Natural killer cell treated with Interleukin-12 subunit alpha and Interleukin-12 subunit beta and Interleukin-15 and Interleukin-18, amount 100 ng/mL, for 72 hours (primary cell): ENCODE measurements around the gene PAFAH1B1. TPM values are rescaled to one million over a fixed set of nuclear protein-coding genes. Genes with fewer than 3 reads are reported as not detected.
A peak's percentile ranks its signal among the peaks of the same experiment; 100 is the strongest.

ENCODE experiments used
- ATAC-seq, 2 donors: fragments of 150-1000 bp; cut with Tn5 transposase in 1 of 2; sonication (Bioruptor Pico), chemical (Tn5 transposase) in 1 of 2; 2 replicates each; pipeline ENCODE4 v1.10.0; 2021
- DNase-seq: peaks from one replicate; pipeline ENCODE4 v3.0.0; 2022; ENCODE audit warnings: low spot score
- H3K27ac Mint-ChIP-seq, 2 donors: 1 replicate in 1 of 2; 2 replicates in 1 of 2; pipeline ENCODE4 v1.8.0; 2022; ENCODE audit warnings: mixed read lengths in 2 of 2, mild to moderate bottlenecking in 1 of 2, moderate library complexity in 1 of 2
- H3K27me3 Mint-ChIP-seq, 2 donors: 1 replicate in 1 of 2; 2 replicates in 1 of 2; pipeline ENCODE4 v1.8.0; 2022; ENCODE audit warnings: mixed read lengths in 2 of 2
- H3K36me3 Mint-ChIP-seq: one replicate; pipeline ENCODE4 v1.8.0; 2022; ENCODE audit warnings: mixed read lengths
- H3K4me1 Mint-ChIP-seq, 2 donors: 1 replicate in 1 of 2; 2 replicates in 1 of 2; pipeline ENCODE4 v1.8.0; 2022; ENCODE audit warnings: low read depth in 2 of 2, mixed read lengths in 2 of 2, mild to moderate bottlenecking in 1 of 2
- H3K4me3 Mint-ChIP-seq: one replicate; pipeline ENCODE4 v1.8.0; 2022; ENCODE audit warnings: mixed read lengths
- H3K9me3 Mint-ChIP-seq: 2 replicates; pipeline ENCODE4 v1.8.0; 2022; ENCODE audit warnings: mixed read lengths
- total RNA-seq, 2 donors: library from RNA; stranded (reverse); gene quantifications; one replicate each; pipeline ENCODE4 v1.2.3, GENCODE V29; 2022

PAFAH1B1 gene
- total RNA-seq, 2 donors from 2014 or later = 192 to 217 TPM

- DNase-seq = no peak
- Mint-ChIP-seq H3K36me3 (peaks cover 13% of the 10 kb centered on the region), H3K4me3 (no peak overlapping the region), H3K27me3 (no peaks in the 10 kb centered on the region), H3K27ac (no peak overlapping the region), H3K4me1 (peaks cover 0 to 5% of the 10 kb centered on the region in 2 donors), H3K9me3 (no peaks in the 10 kb centered on the region)
- ATAC-seq = no peak
Observed at GRCh38 chr17:2681650-2682049, 88.2 kb downstream of the PAFAH1B1 start.

- H3K27ac Mint-ChIP-seq = no peak overlapping the region
- peaks cover 13% of the 10 kb centered on the region for H3K36me3 Mint-ChIP-seq
- H3K4me3 Mint-ChIP-seq = no peak overlapping the region
- no peaks in the 10 kb centered on the region for H3K9me3 Mint-ChIP-seq
- no peaks in the 10 kb centered on the region for H3K27me3 Mint-ChIP-seq
- ATAC-seq (no peak), DNase-seq (no peak)
- H3K4me1 Mint-ChIP-seq = peaks cover 0 to 5% of the 10 kb centered on the region in 2 donors
Observed at GRCh38 chr17:2682176-2682938, 88.9 kb downstream of the PAFAH1B1 start.

GRCh38 chr17:2683912-2684311 lies 90.5 kb downstream of the PAFAH1B1 start:
- Mint-ChIP-seq H3K9me3 (no peaks in the 10 kb centered on the region), H3K4me3 (no peak overlapping the region), H3K4me1 (peaks cover 0 to 8% of the 10 kb centered on the region in 2 donors), H3K27me3 (no peaks in the 10 kb centered on the region), H3K27ac (no peak overlapping the region), H3K36me3 (peaks cover 13% of the 10 kb centered on the region)
- no peak for DNase-seq
- no peak for ATAC-seq

GRCh38 chr17:2684549-2684948 lies 91.1 kb downstream of the PAFAH1B1 start:
- Mint-ChIP-seq H3K4me1 (peaks cover 0 to 8% of the 10 kb centered on the region in 2 donors), H3K36me3 (peaks cover 7% of the 10 kb centered on the region), H3K4me3 (no peak overlapping the region), H3K27me3 (no peaks in the 10 kb centered on the region), H3K9me3 (no peaks in the 10 kb centered on the region), H3K27ac (no peak overlapping the region)
- DNase-seq = no peak
- no peak for ATAC-seq

- Mint-ChIP-seq H3K4me1 (peaks cover 0 to 8% of the 10 kb centered on the region in 2 donors), H3K27ac (no peak overlapping the region), H3K36me3 (peaks cover 7% of the 10 kb centered on the region), H3K4me3 (no peak overlapping the region), H3K27me3 (no peaks in the 10 kb centered on the region), H3K9me3 (no peaks in the 10 kb centered on the region)
- DNase-seq (no peak), ATAC-seq (no peak)
Observed at GRCh38 chr17:2685696-2686095, 92.2 kb downstream of the PAFAH1B1 start.

- no peaks in the 10 kb centered on the region for H3K27me3 Mint-ChIP-seq
- H3K4me1 Mint-ChIP-seq = peaks cover 0 to 8% of the 10 kb centered on the region in 2 donors
- DNase-seq = no peak
- H3K9me3 Mint-ChIP-seq = no peaks in the 10 kb centered on the region
- peaks cover 3% of the 10 kb centered on the region for H3K36me3 Mint-ChIP-seq
- no peak for ATAC-seq
- no peak overlapping the region for H3K27ac Mint-ChIP-seq
- H3K4me3 Mint-ChIP-seq = no peak overlapping the region
Observed at GRCh38 chr17:2687074-2687418, 93.6 kb downstream of the PAFAH1B1 start.

- Mint-ChIP-seq H3K27me3 (no peaks in the 10 kb centered on the region), H3K9me3 (no peaks in the 10 kb centered on the region), H3K4me3 (peak overlapping the region; percentile 53), H3K36me3 (no peaks in the 10 kb centered on the region), H3K27ac (no peak overlapping the region), H3K4me1 (peaks cover 6 to 13% of the 10 kb centered on the region in 2 donors)
- DNase-seq (no peak), ATAC-seq (no peak)
Observed at GRCh38 chr17:2688351-2689342, 95.2 kb downstream of the PAFAH1B1 start.

GRCh38 chr17:2689411-2690164 lies 96.1 kb downstream of the PAFAH1B1 start:
- Mint-ChIP-seq H3K4me3 (peak overlapping the region; percentile 53), H3K36me3 (no peaks in the 10 kb centered on the region), H3K27me3 (no peaks in the 10 kb centered on the region), H3K9me3 (no peaks in the 10 kb centered on the region), H3K4me1 (peaks cover 6 to 18% of the 10 kb centered on the region in 2 donors), H3K27ac (no peak overlapping the region)
- ATAC-seq (peak in 1 of 2 donors; percentile 66), DNase-seq (no peak)

- no peak overlapping the region for H3K27ac Mint-ChIP-seq
- DNase-seq (no peak), ATAC-seq (no peak)
- H3K9me3 Mint-ChIP-seq = no peaks in the 10 kb centered on the region
- no peaks in the 10 kb centered on the region for H3K36me3 Mint-ChIP-seq
- no peak overlapping the region for H3K4me3 Mint-ChIP-seq
- no peaks in the 10 kb centered on the region for H3K27me3 Mint-ChIP-seq
- peaks cover 6 to 18% of the 10 kb centered on the region in 2 donors for H3K4me1 Mint-ChIP-seq
Observed at GRCh38 chr17:2690165-2691068, 97.0 kb downstream of the PAFAH1B1 start.

GRCh38 chr17:2691069-2691871 lies 97.8 kb downstream of the PAFAH1B1 start:
- Mint-ChIP-seq H3K27ac (no peak overlapping the region), H3K36me3 (no peaks in the 10 kb centered on the region), H3K4me3 (no peak overlapping the region), H3K4me1 (peaks cover 6 to 18% of the 10 kb centered on the region in 2 donors), H3K9me3 (no peaks in the 10 kb centered on the region), H3K27me3 (no peaks in the 10 kb centered on the region)
- no peak for DNase-seq
- ATAC-seq = no peak

- Mint-ChIP-seq H3K27ac (no peak overlapping the region), H3K4me3 (no peak overlapping the region), H3K27me3 (no peaks in the 10 kb centered on the region), H3K4me1 (peaks cover 6 to 18% of the 10 kb centered on the region in 2 donors), H3K36me3 (no peaks in the 10 kb centered on the region), H3K9me3 (no peaks in the 10 kb centered on the region)
- ATAC-seq = no peak
- no peak for DNase-seq
Observed at GRCh38 chr17:2691965-2692780, 98.7 kb downstream of the PAFAH1B1 start.

- Mint-ChIP-seq H3K9me3 (no peaks in the 10 kb centered on the region), H3K4me3 (no peak overlapping the region), H3K36me3 (no peaks in the 10 kb centered on the region), H3K4me1 (peaks cover 6 to 15% of the 10 kb centered on the region in 2 donors), H3K27me3 (no peaks in the 10 kb centered on the region), H3K27ac (no peak overlapping the region)
- no peak for ATAC-seq
- DNase-seq = no peak
Observed at GRCh38 chr17:2692781-2693135, 99.3 kb downstream of the PAFAH1B1 start.
